GM18861 (cell line): Measurements from ENCODE around the gene RPL3.

Source experiments
- ATAC-seq: cut with Tn5 transposase; IDR thresholded peaks from one replicate; pipeline ENCODE4 v1.9.1; 2021; ENCODE audit not compliant: unreplicated experiment

The RPL3 gene

GRCh38 chr22:39265143-39265886 lies 54.1 kb downstream of the RPL3 start:
- no peak for ATAC-seq

DNA sequence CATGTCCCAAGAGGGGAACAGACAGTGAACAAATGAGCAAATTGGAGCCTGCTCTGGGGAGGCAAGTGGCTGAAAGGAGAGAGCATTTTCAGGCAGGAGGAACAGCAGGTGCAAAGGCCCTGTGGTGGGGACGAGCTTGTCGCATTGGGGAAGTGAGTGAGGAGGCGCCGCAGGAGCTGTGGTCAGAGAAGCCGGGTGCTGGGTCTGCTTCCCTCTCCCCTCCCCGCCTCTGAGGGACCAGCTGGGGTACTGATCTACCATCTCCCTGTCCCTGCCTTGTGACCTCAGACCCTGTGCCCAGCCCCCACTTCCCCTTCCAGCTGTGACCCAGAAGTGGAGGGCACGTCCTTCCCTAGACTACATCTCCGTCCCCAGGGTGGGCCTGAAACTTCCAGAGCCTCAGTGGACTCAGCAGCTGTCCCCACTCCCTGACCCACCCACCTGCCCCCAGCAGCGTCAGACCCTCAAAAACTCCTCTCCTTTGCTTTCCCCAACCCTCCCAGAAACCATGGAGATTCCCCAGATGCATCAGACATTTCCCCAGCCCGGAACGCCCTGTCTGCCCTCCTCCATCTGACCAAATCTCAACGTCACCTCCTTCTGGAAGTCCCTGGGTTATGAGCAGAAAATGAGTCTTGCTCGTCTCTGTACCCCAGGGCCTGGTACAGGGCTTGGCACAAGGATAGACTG lies 54.9 kb downstream of the RPL3 start:
- ATAC-seq = no peak

DNA sequence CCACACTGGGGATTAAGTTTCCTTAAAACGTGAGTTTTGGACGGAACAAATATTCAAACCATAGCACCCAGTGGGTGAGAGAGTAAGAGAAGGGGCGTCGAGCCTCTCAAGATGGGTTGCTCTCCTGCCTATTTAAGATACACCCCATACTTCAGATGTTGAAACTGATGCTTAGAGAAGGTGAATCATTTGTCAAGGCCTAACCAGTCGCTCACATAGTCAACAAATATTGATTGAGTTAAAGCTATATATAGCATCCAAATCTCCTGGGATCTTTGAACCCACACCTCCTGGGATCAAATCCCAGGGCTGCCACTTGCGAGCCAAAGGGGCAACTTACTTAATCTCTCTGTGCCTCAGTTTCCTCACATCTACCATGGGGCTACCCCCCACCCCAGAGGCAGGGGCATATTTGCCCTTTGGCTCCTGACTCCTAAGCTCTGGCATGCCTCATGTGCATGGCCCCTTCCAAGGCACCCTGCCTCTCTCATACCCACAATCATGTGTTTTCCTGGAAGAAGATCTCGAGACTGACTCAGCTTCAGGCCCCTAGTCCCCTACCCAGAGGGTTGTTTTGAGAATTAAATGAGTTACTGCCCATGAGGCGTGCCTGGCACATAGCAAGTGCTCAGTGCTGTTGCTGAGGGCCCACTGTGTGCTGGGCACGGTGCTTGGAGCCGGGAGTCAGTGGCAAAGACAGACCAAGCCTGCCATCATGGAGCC lies 55.6 kb downstream of the RPL3 start:
- no peak for ATAC-seq
